NCI-H1436 (cell line): ENCODE results near the gene MYL9.

Experiments used
- DNase-seq: peaks from one replicate; lab custom pipeline; 2025; lab: John Stamatoyannopoulos, UW

Gene MYL9

GRCh38 chr20:36584018-36584481, 42.7 kb downstream of the MYL9 start:
- DNase-seq = no peak

DNA sequence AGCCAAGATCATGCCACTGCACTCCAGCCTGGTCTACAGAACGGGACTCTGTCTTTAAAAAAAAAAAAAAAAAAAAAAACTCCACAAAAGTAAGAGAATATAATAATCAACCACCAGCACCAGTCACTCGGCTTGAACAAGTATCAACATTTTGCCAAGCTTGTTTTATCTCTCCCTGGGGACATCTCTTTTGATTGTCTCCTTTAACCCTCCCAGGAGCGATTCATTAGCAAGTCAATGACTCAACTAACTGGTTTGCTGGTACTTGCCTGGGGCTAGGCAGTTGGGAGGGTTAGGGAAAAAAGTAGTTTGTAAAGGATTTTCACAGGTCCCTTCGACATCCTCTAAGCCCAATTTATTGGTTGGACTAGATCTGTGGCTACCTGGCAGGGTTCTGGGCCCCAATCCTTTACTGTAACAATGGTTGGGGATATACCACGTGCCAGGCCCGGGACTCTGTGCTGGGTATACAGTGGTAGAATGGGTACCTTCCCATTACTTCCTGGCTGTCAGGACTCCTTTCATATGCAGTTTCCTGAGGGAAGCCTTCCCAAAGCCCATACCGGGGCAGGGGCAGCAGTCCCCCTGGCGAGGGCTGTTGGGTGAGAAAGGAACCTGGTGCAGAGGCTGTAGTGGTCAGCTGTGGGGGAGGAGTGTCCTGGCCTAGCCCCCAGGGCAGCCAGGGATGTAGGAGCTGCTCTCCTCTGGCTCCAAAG, 44.2 kb downstream of the MYL9 start:
- DNase-seq = peak; percentile 83

GRCh38 chr20:36587388-36588070, 46.2 kb downstream of the MYL9 start:
- DNase-seq = no peak

DNA sequence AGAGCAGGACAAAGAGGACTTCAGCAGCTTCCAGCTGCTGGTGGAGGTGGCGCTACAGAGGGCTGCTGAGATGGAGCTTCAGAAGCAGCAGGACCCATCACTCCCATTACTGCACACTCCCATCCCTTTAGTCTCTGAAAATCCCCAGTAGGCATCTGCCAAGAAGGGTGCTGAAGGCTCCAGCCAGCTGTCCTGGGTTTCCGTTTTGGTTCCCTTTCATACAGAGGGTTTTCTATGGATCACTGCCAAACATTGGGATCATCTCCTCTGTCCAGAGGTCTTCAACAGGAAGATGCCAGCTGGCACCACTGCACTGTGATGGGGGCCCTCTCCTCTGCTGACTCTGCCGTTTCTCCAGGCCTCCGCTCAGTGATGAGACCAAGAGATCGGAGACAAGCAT, 50.0 kb downstream of the MYL9 start:
- DNase-seq = no peak

DNA sequence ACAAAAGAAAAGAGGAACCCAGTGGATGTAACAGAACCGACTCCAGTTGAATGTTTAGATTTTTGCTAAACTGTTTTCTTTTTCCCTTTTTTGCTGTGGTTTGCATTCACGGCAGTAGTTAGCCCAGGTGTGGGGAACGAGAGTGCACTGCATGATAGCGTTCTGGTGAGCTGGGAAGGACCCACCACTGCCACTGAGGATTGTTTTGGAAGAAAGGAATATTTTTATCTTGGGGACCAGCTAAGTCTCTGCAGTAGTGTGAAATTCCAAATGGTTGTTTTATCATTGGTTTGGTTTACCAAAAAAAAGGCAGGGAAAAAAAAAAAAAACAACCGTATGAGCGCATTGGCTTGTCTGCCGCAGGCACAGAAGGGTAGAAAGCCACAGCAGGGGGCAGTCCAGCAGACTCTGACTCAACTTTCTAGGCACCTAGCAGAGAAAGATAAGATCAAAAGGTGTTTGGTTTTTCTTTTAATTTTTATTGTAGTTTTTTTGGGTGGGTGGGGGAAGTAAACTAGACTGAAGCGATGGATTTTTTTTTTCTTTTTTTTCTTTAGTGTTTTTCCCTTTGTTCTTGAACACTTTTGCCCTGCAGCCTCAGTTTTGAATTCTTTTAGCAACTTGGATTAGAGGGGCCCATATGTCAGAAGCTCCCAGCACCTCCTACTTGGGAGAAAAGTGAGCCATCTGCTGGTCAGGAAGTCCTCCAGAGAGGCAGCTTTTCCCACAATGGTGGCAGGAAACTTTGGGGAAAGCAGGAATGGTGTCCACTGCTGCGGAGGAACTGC, 50.7 kb downstream of the MYL9 start:
- DNase-seq = no peak

DNA sequence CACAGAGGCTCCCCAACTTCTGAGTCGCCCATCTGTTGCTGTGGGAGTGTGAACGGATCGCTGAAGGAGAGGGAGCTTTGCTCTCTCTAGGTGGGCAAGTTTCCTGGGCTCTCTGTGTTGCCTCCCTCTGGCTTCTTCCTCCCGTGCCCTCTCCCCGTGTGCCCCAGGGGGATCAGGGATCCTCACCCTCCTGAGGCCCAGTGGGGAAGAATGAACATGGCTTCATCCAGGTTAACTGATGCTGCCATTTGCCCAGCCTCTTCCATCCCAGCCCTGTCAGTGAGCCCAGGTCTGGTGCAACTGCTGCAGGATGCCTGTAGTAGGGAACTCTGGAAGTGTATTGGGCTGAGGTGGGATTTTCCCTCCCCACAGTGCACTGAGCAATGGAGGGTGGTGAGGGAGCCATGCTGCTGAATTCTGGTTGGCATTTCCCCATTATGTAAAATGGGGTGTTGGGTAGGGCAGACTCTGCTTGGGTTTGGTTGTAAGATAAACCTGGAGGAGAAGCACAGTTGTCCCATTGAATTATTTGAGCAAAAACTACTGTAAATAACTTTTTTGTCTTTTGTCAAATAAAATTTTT, 52.1 kb downstream of the MYL9 start:
- DNase-seq = no peak

- no peak for DNase-seq
Measured at GRCh38 chr20:36599912-36600345, 58.6 kb downstream of the MYL9 start.
